ENCODE results near the gene CCBE1.

Gene CCBE1

GRCh38 chr18:59617468-59617932, 79.7 kb downstream of the CCBE1 start:
- no peak for DNase-seq (ENCODE audit: low read depth)

DNA sequence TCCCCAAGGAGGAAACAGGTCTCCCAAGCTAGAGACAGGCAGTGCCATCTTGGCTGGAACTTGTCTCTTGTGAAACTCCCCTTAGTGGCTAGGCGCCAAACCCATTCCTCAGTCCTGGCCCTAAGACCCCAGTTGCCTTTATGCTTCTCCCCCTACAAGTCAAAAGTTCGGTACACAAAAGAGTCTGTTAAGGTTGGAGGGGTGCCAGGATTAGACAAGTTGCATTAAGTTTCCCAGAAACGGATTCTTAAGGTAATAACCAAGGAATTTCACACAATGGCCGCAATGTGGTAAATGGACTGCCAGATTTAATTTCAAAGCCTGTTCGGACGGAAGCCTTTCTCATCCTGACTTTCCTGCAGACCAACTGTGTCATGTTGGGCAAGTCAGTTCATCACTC, 80.7 kb downstream of the CCBE1 start:
- DNase-seq (ENCODE audit: low read depth), result no peak

DNA sequence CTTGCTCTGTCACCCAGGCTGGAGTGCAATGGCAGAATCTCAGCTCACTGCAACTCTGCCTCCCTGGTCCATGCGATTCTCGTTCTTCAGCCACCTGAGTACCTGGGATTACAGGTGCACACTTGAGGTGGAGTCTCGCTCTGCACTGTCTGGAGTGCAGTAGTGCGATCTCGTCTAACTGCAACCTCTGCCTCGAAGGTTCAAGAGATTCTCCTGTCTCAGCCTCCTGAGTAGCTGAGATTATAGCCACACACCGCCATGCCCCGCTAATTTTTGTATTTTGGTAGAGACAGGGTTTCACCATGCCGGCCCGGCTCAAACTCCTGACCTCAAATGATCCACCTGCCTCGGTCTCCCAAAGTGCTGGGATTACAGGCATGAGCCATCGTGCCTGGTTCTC, 83.3 kb downstream of the CCBE1 start:
- DNase-seq (ENCODE audit: low read depth), result no peak

DNA sequence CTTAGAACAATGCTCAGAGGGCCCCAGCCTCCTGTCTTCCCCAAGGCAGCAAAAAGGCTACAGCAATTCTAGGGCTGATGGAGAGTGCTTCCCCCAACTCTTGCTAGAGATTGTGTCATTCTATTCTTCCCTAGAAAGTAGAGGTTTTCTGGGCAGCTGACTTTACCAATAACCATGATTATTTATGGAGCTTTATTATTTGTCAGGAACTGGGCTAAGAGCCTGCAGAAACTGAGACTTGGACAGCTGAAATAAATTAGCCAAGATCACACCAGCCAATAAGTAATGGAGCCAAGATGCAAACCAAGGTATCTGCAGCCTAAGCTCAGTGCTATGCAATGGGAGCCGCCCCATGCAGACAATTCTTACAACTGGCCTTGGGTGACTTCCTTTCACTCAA, 84.8 kb downstream of the CCBE1 start:
- DNase-seq (ENCODE audit: low read depth), result no peak

GRCh38 chr18:59610546-59611140, 86.6 kb downstream of the CCBE1 start:
- no peak for DNase-seq (ENCODE audit: low read depth)

DNA sequence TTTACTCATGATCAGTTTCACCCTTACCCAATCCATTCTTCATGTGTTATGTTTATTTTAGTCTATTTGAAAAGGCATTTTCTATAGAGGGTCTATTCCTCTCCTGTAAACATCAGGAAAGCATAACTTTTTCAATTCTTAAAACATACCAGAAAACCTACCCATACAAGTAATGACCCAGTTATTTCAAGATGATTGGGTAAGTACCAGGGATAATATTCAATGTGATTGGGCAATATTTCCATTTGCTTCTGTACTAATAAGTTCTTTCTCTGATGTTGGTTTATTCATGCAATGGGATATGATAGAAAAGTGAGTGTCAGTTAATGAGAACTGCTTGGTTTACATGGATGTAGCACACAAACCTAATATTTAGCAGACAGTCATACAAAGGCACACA, 87.6 kb downstream of the CCBE1 start:
- DNase-seq (ENCODE audit: low read depth), result no peak

GRCh38 chr18:59607471-59607870, 89.8 kb downstream of the CCBE1 start:
- no peak for DNase-seq (ENCODE audit: low read depth)

- DNase-seq (ENCODE audit: low read depth), result no peak
Observed at GRCh38 chr18:59607078-59607379, 90.2 kb downstream of the CCBE1 start.

DNA sequence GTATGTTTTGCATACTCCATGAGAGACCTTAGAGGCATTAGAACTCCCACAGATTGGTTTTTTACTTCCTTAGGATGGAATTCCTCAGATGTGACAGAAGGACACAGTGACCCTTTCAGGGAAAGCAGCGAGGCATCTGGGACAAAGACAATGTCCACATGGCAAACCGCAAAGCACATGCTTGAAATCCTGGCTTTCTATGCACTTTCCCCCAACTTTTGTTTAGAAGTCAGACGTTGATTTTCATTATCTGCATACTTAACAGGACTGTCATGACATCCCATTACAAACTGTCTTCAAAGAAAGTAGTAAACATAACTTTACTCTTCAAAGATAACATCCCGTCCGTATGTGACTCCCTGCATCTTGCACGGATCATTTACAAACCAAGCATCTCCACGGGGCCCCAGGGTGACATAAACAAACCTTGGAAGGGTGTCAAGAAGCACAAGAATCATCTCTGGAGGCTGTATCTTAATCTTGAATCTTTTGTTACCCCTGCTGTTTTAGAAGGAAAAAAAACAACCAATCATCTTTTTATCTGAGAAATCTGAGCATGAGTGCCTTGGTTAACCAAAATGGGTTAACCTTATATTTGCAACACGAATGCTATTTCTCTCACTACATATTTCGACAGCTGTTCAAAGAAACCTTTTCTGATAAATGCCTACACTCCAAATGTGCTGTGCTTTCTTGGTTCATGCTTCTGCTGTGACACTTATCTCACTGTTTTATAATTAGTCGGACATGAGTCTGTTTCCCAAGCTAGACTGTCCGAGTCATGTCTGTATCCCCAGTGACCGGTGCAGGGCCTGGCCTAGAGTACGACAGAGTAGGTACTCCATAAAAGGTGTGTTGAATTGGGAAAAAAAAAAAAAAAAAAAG, 90.8 kb downstream of the CCBE1 start:
- DNase-seq (ENCODE audit: low read depth), result no peak

DNA sequence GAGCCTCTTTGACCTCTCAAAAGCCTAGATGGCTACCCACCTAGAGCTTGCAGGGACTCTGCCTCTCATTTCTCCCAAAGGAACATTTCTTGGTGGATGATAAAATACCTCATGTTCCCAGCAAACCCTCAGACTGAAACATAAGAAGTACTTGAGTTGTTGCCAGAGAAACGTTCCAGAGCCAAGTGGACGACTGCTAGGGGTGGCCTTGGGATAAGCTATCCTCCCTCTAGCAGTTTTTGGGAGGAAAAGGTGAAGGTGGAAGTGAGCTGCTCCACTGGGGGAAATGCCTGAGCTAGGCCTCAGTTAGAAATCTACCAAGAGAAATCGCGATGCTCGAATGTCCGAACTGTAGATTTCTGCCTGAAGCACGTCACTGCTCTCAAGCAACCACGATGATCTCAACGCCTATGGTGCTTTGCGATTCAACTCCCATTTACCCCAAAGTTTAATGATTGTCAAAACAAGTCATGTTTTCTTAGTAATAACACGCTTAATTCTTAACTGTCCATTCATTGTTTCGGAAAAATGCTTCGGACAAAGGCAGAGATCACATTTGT, 91.5 kb downstream of the CCBE1 start:
- no peak for DNase-seq (ENCODE audit: low read depth)

DNA sequence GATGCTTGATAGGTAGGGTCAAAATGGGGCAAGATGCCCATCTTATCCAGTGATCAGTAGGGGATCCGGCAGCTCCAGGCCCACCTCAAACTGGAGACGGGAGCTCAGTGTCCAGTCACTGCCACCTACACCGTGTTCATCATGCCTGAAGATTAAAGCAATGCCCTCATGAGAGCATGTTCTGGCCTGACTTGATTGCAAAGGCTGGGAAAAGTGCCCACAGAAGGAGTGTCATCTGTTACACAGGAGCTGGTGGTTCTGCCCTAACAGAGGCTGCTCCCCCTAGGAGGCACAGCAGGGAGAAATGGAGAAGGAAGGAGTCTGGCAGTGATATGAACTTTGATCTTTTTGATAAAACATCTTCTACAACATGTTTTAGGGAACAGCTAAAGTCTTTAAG, 92.3 kb downstream of the CCBE1 start:
- no peak for DNase-seq (ENCODE audit: low read depth)

DNA sequence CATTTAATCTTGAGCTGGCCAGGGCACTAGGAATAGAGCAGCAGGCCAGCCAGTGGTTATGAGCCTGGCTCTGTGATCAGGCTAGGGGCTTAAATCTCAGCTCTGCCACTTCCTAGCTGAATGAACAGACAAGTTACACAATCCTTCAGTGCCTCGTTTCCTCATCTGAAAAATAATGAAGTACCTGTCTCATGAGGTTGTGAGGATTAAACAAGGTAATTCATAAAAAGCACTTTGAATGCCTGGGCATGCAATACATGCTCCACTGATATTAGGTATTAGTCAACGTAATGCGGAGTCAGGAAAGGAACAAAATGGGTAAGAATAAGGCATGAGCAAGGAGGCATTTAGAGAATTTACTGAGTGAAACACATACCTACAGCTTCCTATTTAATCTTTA, 100.2 kb downstream of the CCBE1 start:
- DNase-seq (ENCODE audit: low read depth), result no peak

DNA sequence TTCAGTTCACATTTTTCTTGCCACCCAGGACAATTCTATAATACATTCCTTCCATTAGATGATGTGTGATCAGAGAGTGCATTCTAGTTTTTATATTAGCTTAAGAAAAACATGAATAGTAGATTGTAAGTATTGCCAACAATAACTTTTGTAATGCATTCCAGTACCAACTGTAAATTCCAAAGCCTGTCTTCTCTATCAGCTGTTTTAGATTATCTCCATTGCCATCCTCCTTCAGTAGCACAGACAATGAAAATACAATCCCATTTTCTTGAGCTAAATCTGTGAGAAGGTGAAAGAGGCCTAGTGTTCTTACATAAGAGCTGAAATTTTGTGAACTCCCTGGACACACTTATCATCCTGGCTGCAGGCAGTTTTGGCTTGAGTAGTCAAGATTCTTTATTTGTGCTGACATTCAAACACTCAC, 103.9 kb downstream of the CCBE1 start:
- no peak for DNase-seq (ENCODE audit: low read depth)

DNA sequence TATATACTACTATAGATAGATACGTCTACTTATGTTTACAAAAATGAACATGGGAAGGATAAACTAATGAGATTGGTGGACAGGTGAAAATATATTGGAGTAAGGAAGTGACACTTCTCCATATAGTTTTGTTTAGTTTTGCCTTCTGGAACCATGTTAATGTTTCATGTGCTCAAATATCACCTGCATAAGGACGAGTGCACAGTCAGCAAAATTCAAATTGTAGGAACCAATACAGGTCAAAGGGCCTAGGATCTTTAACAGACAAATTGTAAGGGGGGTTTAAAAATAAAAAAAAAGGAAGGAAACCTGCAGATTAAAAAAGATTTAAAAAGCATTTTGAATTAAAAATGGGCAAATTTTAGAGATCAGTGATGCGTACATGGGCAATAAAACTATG, 104.6 kb downstream of the CCBE1 start:
- DNase-seq (ENCODE audit: low read depth), result no peak

GRCh38 chr18:59582395-59582794, 114.8 kb downstream of the CCBE1 start:
- DNase-seq (ENCODE audit: low read depth), result no peak

- DNase-seq (ENCODE audit: low read depth), result no peak
Observed at GRCh38 chr18:59579509-59579908, 117.7 kb downstream of the CCBE1 start.

GRCh38 chr18:59577386-59577655, 119.9 kb downstream of the CCBE1 start:
- DNase-seq (ENCODE audit: low read depth), result no peak

DNA sequence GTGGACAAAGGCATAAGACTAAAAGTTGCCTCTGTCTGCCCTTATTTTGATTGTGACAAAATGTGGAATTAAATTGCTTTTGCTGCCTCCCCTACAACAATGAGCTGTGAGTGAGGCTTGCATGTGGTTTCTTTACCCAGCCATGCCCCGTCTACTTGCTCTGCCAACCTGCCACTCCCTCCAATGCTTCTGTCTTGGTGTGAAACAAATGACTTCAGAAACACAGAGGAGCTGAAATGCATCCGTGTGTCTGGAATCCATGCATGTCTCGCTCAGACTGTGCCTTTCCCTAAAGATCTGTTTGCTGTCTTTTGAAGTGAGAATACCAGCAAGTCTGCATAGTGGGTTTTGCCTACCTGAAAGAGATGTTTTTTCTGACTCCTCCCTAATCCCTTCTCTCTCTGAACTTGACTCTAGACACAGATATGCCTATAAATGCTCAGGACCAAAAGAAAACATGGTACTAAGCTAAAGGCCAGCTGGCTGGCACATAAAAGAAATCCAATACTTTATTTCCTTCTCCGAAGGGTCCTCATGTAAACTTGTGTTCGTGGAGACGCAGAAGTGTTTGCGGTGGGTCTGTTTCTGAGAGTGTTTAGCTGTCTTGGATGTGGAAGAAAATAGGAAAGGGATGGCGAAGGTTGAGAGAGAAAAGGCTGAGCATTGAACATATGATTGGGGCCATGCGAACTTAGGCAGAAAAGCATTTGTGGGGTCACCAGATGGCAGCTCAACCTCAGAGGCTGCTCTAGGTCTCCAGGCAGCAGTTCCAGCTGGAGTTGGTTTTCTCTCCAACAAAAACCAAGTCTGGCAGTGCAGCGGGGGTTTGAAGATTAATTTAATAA, 120.5 kb downstream of the CCBE1 start:
- DNase-seq (ENCODE audit: low read depth), result no peak

GRCh38 chr18:59575995-59576394, 121.2 kb downstream of the CCBE1 start:
- DNase-seq (ENCODE audit: low read depth), result no peak

DNA sequence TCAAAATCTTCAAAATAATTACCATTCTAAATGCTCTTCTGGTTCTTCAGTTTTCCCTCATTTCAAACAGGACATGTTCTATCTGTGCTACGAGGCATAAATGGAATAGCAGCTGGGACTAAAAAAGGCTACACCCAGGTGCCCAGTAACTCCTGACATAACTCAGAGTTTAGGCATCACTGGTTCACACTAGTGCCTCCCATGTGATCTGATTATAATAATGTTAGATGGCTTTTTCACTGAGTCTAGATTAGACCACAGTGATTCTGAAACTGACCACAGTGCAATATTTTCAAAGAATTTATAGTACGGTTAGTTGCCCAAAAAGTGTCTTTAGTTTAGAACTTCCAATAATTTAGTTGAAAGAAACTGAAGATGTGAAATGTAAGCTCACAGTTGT, 123.3 kb downstream of the CCBE1 start:
- DNase-seq (ENCODE audit: low read depth), result no peak

DNA sequence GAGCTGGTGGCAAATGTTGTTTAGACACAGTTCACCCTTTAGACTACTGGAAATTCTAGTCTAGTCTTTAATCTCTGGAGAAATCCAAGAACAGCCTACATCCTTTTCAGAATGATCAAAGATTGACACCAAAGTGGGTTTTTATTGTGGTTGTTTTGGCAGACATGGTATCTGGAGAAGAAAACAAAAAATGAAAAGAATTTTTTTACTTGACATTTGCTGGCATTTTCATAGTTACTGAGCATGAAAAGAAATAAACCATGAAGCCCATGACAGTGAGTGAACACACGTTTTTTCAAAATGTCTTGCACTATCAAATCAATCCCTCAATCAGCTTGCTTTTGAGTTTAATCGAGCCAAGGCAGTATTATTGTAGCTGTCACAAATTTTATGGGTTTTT, 125.3 kb downstream of the CCBE1 start:
- DNase-seq (ENCODE audit: low read depth), result no peak

GRCh38 chr18:59570796-59571195, 126.4 kb downstream of the CCBE1 start:
- no peak for DNase-seq (ENCODE audit: low read depth)
